Tibial nerve (tissue), 4 donors: ENCODE data around the gene XRN2.

Source experiments
- CTCF ChIP-seq, 5 experiments: fragments of 200-600 bp in 3 of 5; fragments of 450-650 bp in 2 of 5; sonication (generic) in 3 of 5; IDR thresholded peaks; one replicate each; pipeline ENCODE4 v1.5.1; 2016 to 2019; ENCODE audit warnings: antibody characterized with exemption in 5 of 5, mild to moderate bottlenecking in 3 of 5, moderate library complexity in 2 of 5
- EP300 ChIP-seq, 2 donors: sonication (generic); formaldehyde crosslinking; IDR thresholded peaks; one replicate each; pipeline ENCODE4 v1.6.1; 2017; ENCODE audit warnings: antibody characterized with exemption in 2 of 2, mild to moderate bottlenecking in 1 of 2

DNA sequence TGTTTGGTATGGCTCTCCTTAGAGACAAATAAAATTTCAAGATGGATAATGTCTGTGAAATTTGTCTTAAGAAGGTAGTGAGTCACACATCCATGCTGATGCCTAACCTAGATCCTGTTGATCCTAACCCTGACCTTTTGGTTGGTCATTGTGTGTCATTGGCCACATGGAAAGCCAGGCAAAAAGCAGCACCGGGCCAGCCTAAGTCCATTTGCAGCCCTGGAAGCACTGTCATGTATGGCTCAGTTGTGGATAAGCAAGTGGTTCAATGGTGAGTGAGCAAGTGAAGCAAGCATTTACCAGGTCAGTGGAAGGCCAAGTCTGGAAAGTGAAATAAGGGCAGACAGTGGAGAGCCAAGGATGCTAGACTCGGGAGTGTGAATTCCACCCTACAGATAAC, 12.1 kb upstream of the XRN2 start:
- TF ChIP-seq CTCF (IDR thresholded peaks at IDR 0.05) (no peak), EP300 (IDR thresholded peaks at IDR 0.05) (no peak)
